Activated CD4-positive, alpha-beta T cell treated with anti-CD3 and anti-CD28 coated beads for 4 hours (primary cell): ENCODE measurements around the gene NDFIP2.

Experiments
- DNase-seq, 2 donors: peaks; one replicate each; pipeline ENCODE4 v3.0.0-alpha.2; 2020

The NDFIP2 gene

GRCh38 chr13:79480954-79481684 lies at the start of gene NDFIP2:
TSS of gene NDFIP2 (plus strand) at chr13:79481155. CDS start at chr13:79481204, 49 bp downstream.
- peak; percentile 96 to 97 for DNase-seq

GRCh38 chr13:79432086-79432485 lies 48.9 kb upstream of the NDFIP2 start:
- DNase-seq = no peak

GRCh38 chr13:79432992-79433391 lies 48.0 kb upstream of the NDFIP2 start:
- DNase-seq = no peak

- DNase-seq = no peak
Observed at GRCh38 chr13:79434556-79434955, 46.4 kb upstream of the NDFIP2 start.

- DNase-seq = no peak
Observed at GRCh38 chr13:79435561-79435990, 45.4 kb upstream of the NDFIP2 start.

- DNase-seq = no peak
Observed at GRCh38 chr13:79439275-79439674, 41.7 kb upstream of the NDFIP2 start.

GRCh38 chr13:79440958-79441528 lies 39.9 kb upstream of the NDFIP2 start:
- DNase-seq = no peak

GRCh38 chr13:79442221-79442620 lies 38.7 kb upstream of the NDFIP2 start:
- no peak for DNase-seq

- no peak for DNase-seq
Observed at GRCh38 chr13:79442706-79443105, 38.2 kb upstream of the NDFIP2 start.

GRCh38 chr13:79445968-79446645 lies 34.8 kb upstream of the NDFIP2 start:
- peak; percentile 5 to 21 for DNase-seq

- no peak for DNase-seq
Observed at GRCh38 chr13:79447141-79447540, 33.8 kb upstream of the NDFIP2 start.

GRCh38 chr13:79447741-79448140 lies 33.2 kb upstream of the NDFIP2 start:
- no peak for DNase-seq

- no peak for DNase-seq
Observed at GRCh38 chr13:79448413-79448812, 32.5 kb upstream of the NDFIP2 start.

GRCh38 chr13:79450110-79450509 lies 30.8 kb upstream of the NDFIP2 start:
- DNase-seq = no peak

- DNase-seq = peak; percentile 95
Observed at GRCh38 chr13:79451500-79451962, 29.4 kb upstream of the NDFIP2 start.

- no peak for DNase-seq
Observed at GRCh38 chr13:79452239-79452913, 28.6 kb upstream of the NDFIP2 start.

- DNase-seq = no peak
Observed at GRCh38 chr13:79455331-79455730, 25.6 kb upstream of the NDFIP2 start.

GRCh38 chr13:79456051-79456450 lies 24.9 kb upstream of the NDFIP2 start:
- no peak for DNase-seq

GRCh38 chr13:79456656-79457365 lies 24.1 kb upstream of the NDFIP2 start:
- no peak for DNase-seq

GRCh38 chr13:79457390-79457789 lies 23.6 kb upstream of the NDFIP2 start:
- no peak for DNase-seq

GRCh38 chr13:79457948-79458347 lies 23.0 kb upstream of the NDFIP2 start:
- peak; percentile 12 to 21 for DNase-seq

GRCh38 chr13:79458436-79458835 lies 22.5 kb upstream of the NDFIP2 start:
- no peak for DNase-seq

GRCh38 chr13:79459906-79460305 lies 21.0 kb upstream of the NDFIP2 start:
- no peak for DNase-seq
